Cardiac fibroblast (primary cell): ENCODE data around the gene PRM1.

Experiments used
- DNase-seq, 2 donors: peaks; one replicate each; pipeline versions ENCODE4 v3.0.0 to v3.0.0-alpha.2; 2010; ENCODE audit warnings: low read depth in 2 of 2
- H3K4me3 ChIP-seq, 2 donors: replicated peaks in 1 of 2; 1 replicate in 1 of 2; 2 replicates in 1 of 2; pipeline ENCODE4 v1.5.1; 2011; ENCODE audit warnings: low read depth in 2 of 2, low read length in 2 of 2, mild to moderate bottlenecking in 2 of 2, moderate library complexity in 1 of 2
- CTCF ChIP-seq: IDR thresholded peaks from one replicate; pipeline ENCODE4 v1.5.1; 2011; ENCODE audit warnings: low read depth, mild to moderate bottlenecking, low read length, inconsistent platforms

The PRM1 gene

GRCh38 chr16:11232852-11233726, 48.0 kb downstream of the PRM1 start:
- TF ChIP-seq CTCF = no peak
- H3K4me3 ChIP-seq = no peak overlapping the region

GRCh38 chr16:11232302-11232851, 48.8 kb downstream of the PRM1 start:
- no peak for DNase-seq
- H3K4me3 ChIP-seq = no peak overlapping the region
- TF ChIP-seq CTCF = no peak

More at GRCh38 chr16:11232852-11233726, 48.0 kb downstream of the PRM1 start:
- no peak for DNase-seq

- H3K4me3 ChIP-seq = no peak overlapping the region
- DNase-seq = no peak
- no peak for TF ChIP-seq CTCF
Measured at GRCh38 chr16:11231367-11231970, 49.7 kb downstream of the PRM1 start.
